GM10266 (cell line): ENCODE data around the gene PXK.
"Not testable (repeated sequence)": the region's sequence is repeated elsewhere in the genome, so short reads cannot be mapped to it uniquely, and the experiment has no call there.

ENCODE experiments used
- DNase-seq: peaks from one replicate; pipeline ENCODE4 v3.0.0; 2012; ENCODE audit errors: extremely low spot score
- TF ChIP-seq, protein P1 (sequence below): IDR thresholded peaks from 2 replicates; pipeline ENCODE4 v1.5.1; 2012; ENCODE audit warnings: mild to moderate bottlenecking, low read depth; ENCODE audit not compliant: control insufficient read depth, insufficient read depth; ENCODE audit errors: missing control alignments

The PXK gene

DNA sequence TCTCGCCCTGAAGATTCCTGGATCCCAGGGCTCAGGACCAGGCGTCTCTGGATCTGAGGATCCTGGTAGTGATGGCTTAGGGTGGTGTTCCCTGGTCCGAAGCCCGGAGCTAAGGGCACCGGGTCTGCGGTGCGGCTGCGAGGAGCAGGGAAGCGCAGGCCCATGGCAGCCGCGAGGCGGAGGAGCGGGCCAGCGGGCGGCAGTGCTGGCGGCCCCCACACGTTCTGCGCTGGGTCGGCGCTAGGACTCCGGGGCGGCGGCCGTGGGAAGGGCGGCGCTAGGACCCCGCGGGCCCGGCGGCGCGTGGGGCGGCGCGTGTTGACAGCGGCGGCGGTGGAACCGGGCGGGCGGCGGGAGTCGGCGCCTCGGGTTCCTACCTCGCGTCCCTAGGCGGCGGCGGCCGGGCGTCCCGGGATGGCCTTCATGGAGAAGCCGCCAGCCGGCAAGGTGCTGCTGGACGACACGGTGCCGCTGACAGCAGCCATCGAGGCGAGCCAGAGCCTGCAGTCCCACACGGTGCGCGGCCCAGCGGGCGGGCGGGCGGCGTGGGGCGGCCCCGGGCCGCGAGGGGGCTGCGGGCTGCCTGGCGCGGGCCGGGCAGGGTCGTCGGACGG, at the start of gene PXK:
Gene PXK (plus strand): TSS at position 318 of the 614 bp plus-strand sequence. CDS start 97 bp downstream, at position 415.
- TF ChIP-seq, protein P1, sequence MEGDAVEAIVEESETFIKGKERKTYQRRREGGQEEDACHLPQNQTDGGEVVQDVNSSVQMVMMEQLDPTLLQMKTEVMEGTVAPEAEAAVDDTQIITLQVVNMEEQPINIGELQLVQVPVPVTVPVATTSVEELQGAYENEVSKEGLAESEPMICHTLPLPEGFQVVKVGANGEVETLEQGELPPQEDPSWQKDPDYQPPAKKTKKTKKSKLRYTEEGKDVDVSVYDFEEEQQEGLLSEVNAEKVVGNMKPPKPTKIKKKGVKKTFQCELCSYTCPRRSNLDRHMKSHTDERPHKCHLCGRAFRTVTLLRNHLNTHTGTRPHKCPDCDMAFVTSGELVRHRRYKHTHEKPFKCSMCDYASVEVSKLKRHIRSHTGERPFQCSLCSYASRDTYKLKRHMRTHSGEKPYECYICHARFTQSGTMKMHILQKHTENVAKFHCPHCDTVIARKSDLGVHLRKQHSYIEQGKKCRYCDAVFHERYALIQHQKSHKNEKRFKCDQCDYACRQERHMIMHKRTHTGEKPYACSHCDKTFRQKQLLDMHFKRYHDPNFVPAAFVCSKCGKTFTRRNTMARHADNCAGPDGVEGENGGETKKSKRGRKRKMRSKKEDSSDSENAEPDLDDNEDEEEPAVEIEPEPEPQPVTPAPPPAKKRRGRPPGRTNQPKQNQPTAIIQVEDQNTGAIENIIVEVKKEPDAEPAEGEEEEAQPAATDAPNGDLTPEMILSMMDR: peak; percentile 32
- DNase-seq: peak; percentile 90

DNA sequence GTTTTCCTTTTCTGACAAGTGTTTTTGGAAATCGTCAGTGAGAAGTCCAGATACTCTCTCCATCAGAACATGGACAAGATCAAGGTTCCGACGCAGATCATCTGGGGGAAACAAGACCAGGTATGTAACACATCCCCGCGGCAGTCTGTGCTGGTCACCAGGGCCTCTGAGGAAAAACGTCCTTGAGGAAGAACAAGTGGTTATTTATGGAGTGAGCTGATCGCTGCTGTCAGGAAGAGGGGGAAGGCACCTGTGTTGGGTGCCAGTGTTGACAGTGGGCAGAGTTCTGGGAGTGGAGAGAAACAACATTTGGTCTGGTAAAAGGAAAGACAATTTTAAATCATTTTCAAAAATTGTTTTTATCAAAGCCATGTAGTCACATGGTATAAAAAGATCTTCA, 47.4 kb upstream of the PXK start:
- no peak for DNase-seq

DNA sequence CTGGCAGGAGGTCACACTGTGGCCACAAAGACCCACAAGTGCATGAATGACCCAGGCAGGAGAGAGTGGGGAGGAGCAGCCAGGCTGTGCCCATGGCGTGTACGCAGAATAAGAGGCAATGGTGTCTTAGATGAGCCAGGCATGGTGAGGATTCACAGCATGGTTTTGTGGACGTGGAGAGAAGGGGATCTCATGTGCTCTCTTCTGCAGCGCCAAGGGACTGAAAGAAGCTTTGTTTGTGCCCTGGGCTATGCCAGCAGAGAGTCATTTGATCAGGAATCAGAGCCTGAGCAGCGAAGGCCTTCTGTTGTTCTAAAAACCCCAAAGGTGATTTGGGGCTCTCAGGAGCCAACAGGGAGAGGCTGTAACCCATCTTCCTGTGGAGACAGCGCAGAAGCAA, 45.3 kb upstream of the PXK start:
- TF ChIP-seq, protein P1: no peak
- DNase-seq: no peak

More for the DNA sequence above, 47.4 kb upstream of the PXK start:
- TF ChIP-seq, protein P1: no peak

DNA sequence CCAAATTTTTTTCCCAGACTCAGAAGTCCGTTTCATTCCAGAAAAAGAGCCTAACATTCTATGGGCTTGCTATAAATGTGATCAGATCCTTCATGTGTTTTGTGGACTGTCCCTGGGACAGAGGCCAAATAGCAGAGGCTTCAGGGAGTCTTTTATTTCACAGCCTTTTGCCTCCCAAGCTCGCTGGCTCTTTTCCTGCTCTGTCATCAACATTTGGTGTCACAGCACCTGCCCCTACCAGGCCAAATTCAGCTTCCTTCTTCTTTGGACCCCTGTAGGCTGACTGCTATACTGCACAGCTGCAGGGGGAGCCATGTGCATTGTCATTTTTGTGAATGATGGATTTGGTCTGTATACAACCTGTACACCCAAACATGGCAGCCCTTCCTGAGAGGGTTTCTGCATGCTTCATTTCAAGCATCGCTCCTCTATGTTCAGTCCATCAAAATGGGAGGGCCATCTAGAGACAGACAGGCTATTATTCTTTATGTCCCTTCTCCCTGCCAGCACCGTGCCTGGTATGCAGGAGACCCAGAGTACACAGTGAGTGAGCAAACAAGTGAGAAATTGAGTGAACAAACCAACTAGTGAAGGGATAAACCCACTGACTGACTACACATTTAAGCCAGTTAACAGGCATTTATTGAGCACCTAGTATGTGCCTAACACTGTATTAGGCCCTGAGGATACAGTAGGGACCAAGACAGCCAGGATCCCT, 44.5 kb upstream of the PXK start:
- TF ChIP-seq, protein P1: no peak
- DNase-seq: no peak

DNA sequence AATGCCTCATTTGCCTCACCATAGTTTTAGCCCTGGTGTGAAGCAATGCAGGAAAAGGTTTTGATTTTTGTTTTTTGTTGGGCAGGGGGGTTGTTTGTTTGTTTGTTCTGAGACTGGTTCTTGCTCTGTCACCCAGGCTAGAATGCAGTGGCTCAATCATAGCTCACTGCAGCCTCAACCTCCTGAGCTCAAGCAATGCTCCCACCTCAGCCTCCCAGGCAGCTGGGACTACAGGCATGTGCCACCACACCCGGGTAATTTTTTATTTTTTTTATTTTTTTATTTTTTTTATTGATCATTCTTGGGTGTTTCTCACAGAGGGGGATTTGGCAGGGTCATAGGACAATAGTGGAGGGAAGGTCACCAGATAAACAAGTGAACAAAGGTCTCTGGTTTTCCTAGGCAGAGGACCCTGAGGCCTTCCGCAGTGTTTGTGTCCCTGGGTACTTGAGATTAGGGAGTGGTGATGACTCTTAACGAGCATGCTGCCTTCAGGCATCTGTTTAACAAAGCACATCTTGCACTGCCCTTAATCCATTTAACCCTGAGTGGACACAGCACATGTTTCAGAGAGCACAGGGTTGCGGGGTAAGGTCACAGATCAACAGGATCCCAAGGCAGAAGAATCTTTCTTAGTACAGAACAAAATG, 43.6 kb upstream of the PXK start:
- not testable (repeated sequence) for DNase-seq

DNA sequence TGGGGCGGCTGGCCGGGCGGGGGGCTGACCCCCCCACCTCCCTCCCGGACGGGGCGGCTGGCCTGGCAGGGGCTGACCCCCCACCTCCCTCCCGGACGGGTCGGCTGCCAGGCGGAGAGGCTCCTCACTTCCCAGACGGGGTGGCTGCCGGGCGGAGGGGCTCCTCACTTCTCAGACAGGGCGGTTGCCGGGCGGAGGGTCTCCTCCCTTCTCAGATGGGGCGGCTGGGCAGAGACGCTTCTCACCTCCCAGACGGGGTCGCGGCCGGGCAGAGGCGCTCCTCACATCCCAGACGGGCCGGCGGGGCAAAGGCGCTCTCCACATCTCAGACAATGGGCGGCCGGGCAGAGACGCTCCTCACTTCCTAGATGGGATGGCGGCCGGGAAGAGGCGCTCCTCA, 42.2 kb upstream of the PXK start:
- DNase-seq: not testable (repeated sequence)

DNA sequence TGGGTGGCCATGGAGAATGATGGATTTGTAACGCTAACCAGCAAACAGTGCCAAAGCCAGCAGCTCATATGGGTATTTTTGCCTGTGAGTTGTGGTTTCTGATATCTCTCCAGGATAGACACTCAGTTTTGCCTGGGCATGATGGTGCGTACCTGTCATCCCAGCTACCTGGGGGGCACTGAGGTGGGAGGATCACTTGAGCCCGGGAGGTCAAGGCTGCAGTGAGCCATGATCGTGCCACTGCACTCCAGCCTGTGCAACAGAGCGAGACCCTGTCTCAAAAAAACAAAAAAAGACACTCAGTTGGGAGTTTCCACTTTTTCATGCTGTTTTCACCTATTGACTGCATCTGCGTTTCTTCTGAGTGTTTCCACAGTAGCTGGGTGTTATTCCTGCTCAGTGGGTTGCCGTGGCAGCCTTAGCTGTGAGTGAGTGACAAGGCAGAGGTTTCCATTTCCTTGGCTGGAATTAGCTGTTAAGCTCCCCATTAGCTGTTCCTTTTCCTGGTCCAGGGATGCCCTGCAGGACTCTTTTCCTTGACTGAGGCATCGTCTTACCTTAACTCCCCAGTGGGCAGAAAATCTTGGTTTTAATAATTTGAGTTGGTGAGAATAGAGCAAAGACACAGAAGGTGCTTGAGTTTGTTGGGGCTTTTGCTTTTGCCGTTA, 40.9 kb upstream of the PXK start:
- no peak for DNase-seq
- TF ChIP-seq, protein P1: no peak

DNA sequence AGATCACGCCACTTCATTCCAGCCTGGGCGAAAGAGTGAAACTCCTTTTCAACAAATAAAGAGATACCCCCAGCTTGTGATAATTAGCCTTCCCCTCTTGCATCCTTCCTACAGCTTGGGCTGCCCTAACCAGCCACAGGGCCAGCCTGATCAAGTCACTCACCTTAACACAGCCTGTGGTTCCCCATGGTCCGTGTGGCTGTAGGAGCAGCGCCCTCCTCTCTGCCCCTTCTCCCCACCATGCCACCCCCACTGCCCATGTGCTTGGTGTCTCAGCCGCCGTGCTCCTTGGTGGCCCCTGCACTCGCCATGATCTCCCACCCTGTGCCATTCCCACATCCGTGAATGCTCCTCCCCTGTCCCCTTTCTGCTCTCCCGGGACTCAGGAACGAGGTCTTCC, 39.8 kb upstream of the PXK start:
- no peak for DNase-seq
- TF ChIP-seq, protein P1: no peak
